Keratinocyte (primary cell): Measurements from ENCODE around the gene F12. TPM values are rescaled to one million over a fixed set of nuclear protein-coding genes. Genes with fewer than 3 reads are reported as not detected.

ENCODE experiments used
- DNase-seq: peaks from one replicate; pipeline ENCODE4 v3.0.0-alpha.2; 2011; ENCODE audit warnings: low read depth, missing footprints, low spot score
- FAIRE-seq: peaks from 2 replicates; lab custom pipeline; 2011; peaks lifted over from hg19 to GRCh38; lab: Jason Lieb, UNC
- H2AFZ ChIP-seq: 2 replicates; pipeline ENCODE4 v1.6.0; 2012; ENCODE audit warnings: low read length, control low read depth, inconsistent platforms; ENCODE audit not compliant: control insufficient read depth
- H3K27ac ChIP-seq: 2 replicates; pipeline ENCODE4 v1.5.1; 2011; ENCODE audit warnings: low read length; ENCODE audit not compliant: control insufficient read depth, insufficient read depth
- H3K27me3 ChIP-seq: 3 replicates; pipeline ENCODE4 v1.6.0; 2011; ENCODE audit warnings: low read length; ENCODE audit not compliant: control insufficient read depth, insufficient read depth; ENCODE audit errors: extremely low read depth
- H3K36me3 ChIP-seq, 2 experiments: 2 replicates in 1 of 2; 3 replicates in 1 of 2; pipeline ENCODE4 v1.5.1; 2011; ENCODE audit warnings: low read length in 2 of 2, mild to moderate bottlenecking in 1 of 2; ENCODE audit not compliant: control insufficient read depth in 2 of 2, insufficient read depth in 2 of 2; ENCODE audit errors: extremely low read depth in 1 of 2
- H3K4me1 ChIP-seq: 3 replicates; pipeline ENCODE4 v1.5.1; 2011; ENCODE audit warnings: low read length; ENCODE audit not compliant: control insufficient read depth, insufficient read depth; ENCODE audit errors: extremely low read depth
- H3K4me2 ChIP-seq: 3 replicates; pipeline ENCODE4 v1.6.0; 2011; ENCODE audit warnings: low read depth, low read length; ENCODE audit not compliant: control insufficient read depth, insufficient read depth; ENCODE audit errors: extremely low read depth
- H3K4me3 ChIP-seq, 3 experiments: fragments of 200-600 bp in 1 of 3; sonication (generic) in 1 of 3; 2 replicates in 2 of 3; 3 replicates in 1 of 3; pipeline ENCODE4 v1.5.1; 2011 to 2016; ENCODE audit warnings: low read length in 3 of 3, mild to moderate bottlenecking in 3 of 3, control low read depth in 2 of 3, inconsistent platforms in 1 of 3, low read depth in 1 of 3, mixed read lengths in 1 of 3, mixed run types in 1 of 3, moderate library complexity in 1 of 3; ENCODE audit not compliant: control insufficient read depth in 2 of 3, insufficient read depth in 2 of 3; ENCODE audit errors: extremely low read depth in 1 of 3
- H3K79me2 ChIP-seq: 2 replicates; pipeline ENCODE4 v1.6.0; 2012; ENCODE audit warnings: low read length; ENCODE audit not compliant: control insufficient read depth, insufficient read depth
- H3K9ac ChIP-seq: 3 replicates; pipeline ENCODE4 v1.6.0; 2011; ENCODE audit warnings: low read length; ENCODE audit not compliant: control insufficient read depth, insufficient read depth; ENCODE audit errors: extremely low read depth
- H3K9me1 ChIP-seq: 3 replicates; pipeline ENCODE4 v1.6.0; 2011; ENCODE audit warnings: low read length; ENCODE audit not compliant: control insufficient read depth, insufficient read depth; ENCODE audit errors: extremely low read depth
- H3K9me3 ChIP-seq: 2 replicates; pipeline ENCODE4 v1.5.1; 2012; ENCODE audit warnings: low read depth, low read length; ENCODE audit not compliant: control insufficient read depth
- H4K20me1 ChIP-seq: 3 replicates; pipeline ENCODE4 v1.6.0; 2011; ENCODE audit warnings: low read length; ENCODE audit not compliant: control insufficient read depth, insufficient read depth; ENCODE audit errors: extremely low read depth
- EZH2 ChIP-seq: IDR thresholded peaks from one replicate; pipeline ENCODE4 v1.6.1; 2012; ENCODE audit warnings: inconsistent platforms, mild to moderate bottlenecking, low read length, moderate library complexity
- dilution Hi-C: fragments of 300-500 bp; cut with MboI; formaldehyde crosslinking; loops from one replicate; pipeline ENCODE4 v1.7.0; 2020; ENCODE audit warnings: low sequenced_read_pairs; ENCODE audit not compliant: extremely low pct_ligation_motif_present
- polyA plus RNA-seq, 5 experiments: library from polyadenylated mRNA; depleted of rRNA in 3 of 5; stranded (reverse) in 3 of 5; stranded (forward) in 1 of 5; unstranded in 1 of 5; fragments of >200 nt; gene quantifications; 1 replicate in 1 of 5; 2 replicates in 3 of 5; 3 replicates in 1 of 5; pipeline versions ENCODE4 v1.2.1 to v1.2.3, GENCODE V29; 2011 to 2012; ENCODE audit warnings: missing spikeins in 2 of 5, low read depth in 1 of 5, low replicate concordance in 1 of 5
- TF ChIP-seq, protein P1 (sequence below), 3 experiments: IDR thresholded peaks in 1 of 3; conservative IDR thresholded peaks in 1 of 3; optimal IDR thresholded peaks in 1 of 3; 2 replicates in 2 of 3; 3 replicates in 1 of 3; pipeline versions ENCODE3 to v1.5.1; 2011; ENCODE audit warnings: low read length in 3 of 3, mild to moderate bottlenecking in 3 of 3, moderate library complexity in 2 of 3, control low read depth in 1 of 3, inconsistent platforms in 1 of 3; ENCODE audit not compliant: insufficient read depth in 2 of 3; ENCODE audit errors: extremely low read depth in 1 of 3

The F12 gene
- polyA plus RNA-seq, 1 donor (not counting 4 experiments of a cell fraction or from before 2014, with no cell fraction given), result 7.7 TPM

DNA sequence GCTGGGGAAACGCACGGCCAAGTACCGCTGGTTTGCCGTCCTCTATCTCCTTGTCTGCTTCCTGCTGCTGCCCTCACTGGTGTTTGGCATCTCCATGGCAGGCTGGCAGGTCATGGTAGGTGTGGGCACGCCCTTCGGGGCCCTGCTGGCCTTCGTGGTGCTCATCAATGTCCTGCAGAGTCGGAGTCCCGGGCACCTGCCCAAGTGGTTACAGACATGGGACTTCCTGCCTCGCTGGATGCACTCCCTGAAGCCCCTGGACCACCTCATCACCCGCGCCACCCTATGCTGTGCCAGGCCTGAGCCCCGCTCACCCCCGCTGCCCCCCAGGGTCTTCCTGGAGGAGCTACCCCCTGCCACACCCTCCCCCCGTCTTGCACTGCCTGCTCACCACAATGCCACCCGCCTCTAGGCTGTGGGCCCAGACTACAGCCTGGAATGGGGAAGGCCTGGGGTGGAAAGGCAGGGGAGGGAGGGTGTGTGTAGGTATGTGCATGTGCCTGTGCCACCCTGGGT lies 11.4 kb downstream of the F12 start:
- DNase-seq (no peak), FAIRE-seq (no peak)
- H3K4me3 ChIP-seq, result no peak overlapping the region
- H3K27me3 ChIP-seq, result no peaks in the 10 kb centered on the region
- H3K4me1 ChIP-seq, result peaks cover 5% of the 10 kb centered on the region
- no peak overlapping the region for H3K9ac ChIP-seq
- no peaks in the 10 kb centered on the region for H3K9me1 ChIP-seq
- H3K36me3 ChIP-seq, result no peaks in the 10 kb centered on the region
- dilution Hi-C loops, result no loop called here
- H3K9me3 ChIP-seq, result no peaks in the 10 kb centered on the region
- H3K79me2 ChIP-seq, result no peaks in the 10 kb centered on the region
- H2AFZ ChIP-seq, result no peak overlapping the region
- no peak overlapping the region for H3K27ac ChIP-seq
- TF ChIP-seq, protein P1, sequence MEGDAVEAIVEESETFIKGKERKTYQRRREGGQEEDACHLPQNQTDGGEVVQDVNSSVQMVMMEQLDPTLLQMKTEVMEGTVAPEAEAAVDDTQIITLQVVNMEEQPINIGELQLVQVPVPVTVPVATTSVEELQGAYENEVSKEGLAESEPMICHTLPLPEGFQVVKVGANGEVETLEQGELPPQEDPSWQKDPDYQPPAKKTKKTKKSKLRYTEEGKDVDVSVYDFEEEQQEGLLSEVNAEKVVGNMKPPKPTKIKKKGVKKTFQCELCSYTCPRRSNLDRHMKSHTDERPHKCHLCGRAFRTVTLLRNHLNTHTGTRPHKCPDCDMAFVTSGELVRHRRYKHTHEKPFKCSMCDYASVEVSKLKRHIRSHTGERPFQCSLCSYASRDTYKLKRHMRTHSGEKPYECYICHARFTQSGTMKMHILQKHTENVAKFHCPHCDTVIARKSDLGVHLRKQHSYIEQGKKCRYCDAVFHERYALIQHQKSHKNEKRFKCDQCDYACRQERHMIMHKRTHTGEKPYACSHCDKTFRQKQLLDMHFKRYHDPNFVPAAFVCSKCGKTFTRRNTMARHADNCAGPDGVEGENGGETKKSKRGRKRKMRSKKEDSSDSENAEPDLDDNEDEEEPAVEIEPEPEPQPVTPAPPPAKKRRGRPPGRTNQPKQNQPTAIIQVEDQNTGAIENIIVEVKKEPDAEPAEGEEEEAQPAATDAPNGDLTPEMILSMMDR (optimal IDR thresholded peaks at IDR 0.05 in 1 of 3, IDR thresholded peaks at IDR 0.05 in 1 of 3, conservative IDR thresholded peaks at IDR 0.05 in 1 of 3; ENCODE audit: extremely low read depth in 1 of 3, insufficient read depth in 2 of 3, low read length in 3 of 3), result no peak
- TF ChIP-seq EZH2, result no peak
- no peak overlapping the region for H3K4me2 ChIP-seq
- no peaks in the 10 kb centered on the region for H4K20me1 ChIP-seq

DNA sequence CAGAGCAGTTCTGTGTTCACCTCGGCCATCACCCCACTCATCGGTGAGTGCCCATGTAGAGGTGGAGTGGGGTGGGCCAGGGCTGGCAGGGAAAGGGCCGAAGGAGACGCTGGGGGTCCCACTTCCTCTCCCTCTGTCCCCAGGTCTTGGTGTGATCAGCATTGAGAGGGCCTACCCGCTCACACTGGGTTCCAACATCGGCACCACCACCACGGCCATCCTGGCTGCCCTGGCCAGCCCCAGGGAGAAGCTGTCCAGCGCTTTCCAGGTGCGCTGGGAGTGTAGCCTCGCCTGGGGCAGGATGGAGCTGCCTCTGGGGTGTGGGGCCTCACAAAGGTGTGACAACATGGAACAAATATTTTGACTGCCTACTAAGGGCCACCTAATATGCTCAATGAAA lies 12.6 kb downstream of the F12 start:
- dilution Hi-C loops, result no loop called here
- no peak for FAIRE-seq
- H3K4me3 ChIP-seq, result no peak overlapping the region
- DNase-seq, result no peak
- H3K9ac ChIP-seq, result no peak overlapping the region
- H3K4me1 ChIP-seq, result no peaks in the 10 kb centered on the region
- H3K9me1 ChIP-seq, result no peaks in the 10 kb centered on the region
- no peak overlapping the region for H3K4me2 ChIP-seq
- no peak overlapping the region for H2AFZ ChIP-seq
- H3K27ac ChIP-seq, result no peak overlapping the region
- H4K20me1 ChIP-seq, result no peaks in the 10 kb centered on the region
- H3K79me2 ChIP-seq, result no peaks in the 10 kb centered on the region
- no peaks in the 10 kb centered on the region for H3K27me3 ChIP-seq
- no peaks in the 10 kb centered on the region for H3K9me3 ChIP-seq
- H3K36me3 ChIP-seq, result no peaks in the 10 kb centered on the region
- TF ChIP-seq EZH2, result no peak
- TF ChIP-seq, protein P1 (optimal IDR thresholded peaks at IDR 0.05 in 1 of 3, IDR thresholded peaks at IDR 0.05 in 1 of 3, conservative IDR thresholded peaks at IDR 0.05 in 1 of 3; ENCODE audit: extremely low read depth in 1 of 3, insufficient read depth in 2 of 3, low read length in 3 of 3), result no peak
